ENCODE measurements around the gene MTA2. TPM values are rescaled to one million over a fixed set of nuclear protein-coding genes. Genes with fewer than 3 reads are reported as not detected.

Gene MTA2
- total and polyA plus RNA-seq, 2 of the 8 experiments (the other 6 are each of a cell fraction or from before 2014, with no cell fraction given): 25.7 to 114 TPM

DNA sequence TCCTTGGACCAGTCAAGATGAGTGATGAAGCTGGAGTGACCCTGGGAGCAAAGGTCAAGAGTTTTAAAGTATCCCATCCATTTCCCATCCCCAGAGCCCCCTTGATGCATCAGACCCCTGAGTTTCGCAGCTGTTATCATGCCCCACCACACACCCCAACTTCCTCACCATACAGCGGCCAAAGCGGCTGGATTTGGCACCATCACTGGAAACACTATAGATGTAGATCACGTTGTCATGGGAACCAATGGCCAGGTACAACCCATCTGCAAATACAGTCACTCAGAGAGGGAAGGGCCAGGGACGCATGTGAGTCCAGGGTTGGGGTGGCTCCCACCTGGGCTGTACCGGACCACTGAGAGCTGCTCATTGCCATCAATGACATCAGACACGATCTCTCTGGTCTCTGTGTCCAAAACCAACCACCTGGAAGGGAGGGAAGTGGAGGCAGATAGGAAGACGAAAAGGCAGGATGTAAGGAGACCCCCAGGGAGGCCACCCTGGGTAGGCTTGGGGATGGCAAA, 2.2 kb upstream of the MTA2 start:
- no peak for TF ChIP-seq BACH1 (IDR thresholded peaks at IDR 0.05; ENCODE audit: low read length)
- Histone ChIP-seq H3K23me2 (ENCODE audit: low read depth, low read length) (peaks cover 17% of the 10 kb centered on the region; the same call in 1 of the 2 replicates), H2AFZ (ENCODE audit: low read length) (no peak overlapping the region), H3K79me2 (ENCODE audit: control insufficient read depth in 1 of 2, insufficient read depth in 2 of 2, low read length in 2 of 2) (peaks cover 0 to 17% of the 10 kb centered on the region in 2 experiments; a peak in 2 of 4 replicates), H3K14ac (ENCODE audit: insufficient read length) (no peak overlapping the region), H3K4me1 (replicated peaks in 1 of 4; ENCODE audit: control insufficient read depth in 3 of 4, insufficient read depth in 4 of 4, low read length in 3 of 4) (peaks cover 10 to 35% (median 17%) of the 10 kb centered on the region in 4 experiments), H3K4me3 (ENCODE audit: extremely low read depth in 1 of 4, insufficient read depth in 2 of 4, low read depth in 3 of 4, low read length in 4 of 4) (no peak overlapping the region), H2BK5ac (ENCODE audit: low read depth, low read length) (no peak overlapping the region), H3K27ac (ENCODE audit: low read depth, low read length) (no peak overlapping the region), H3K4ac (replicated peaks; ENCODE audit: insufficient read length, low read depth, low read length) (no peak overlapping the region), H3K18ac (ENCODE audit: extremely low read depth, low read length) (no peak overlapping the region), H3K79me1 (ENCODE audit: low read depth, low read length) (no peaks in the 10 kb centered on the region; the same call in 1 of the 2 replicates), H3K9ac (replicated peaks in 1 of 4; ENCODE audit: extremely low read depth in 1 of 4, low read depth in 3 of 4, low read length in 3 of 4) (no peak overlapping the region; a peak in 1 of 7 replicates), H2BK120ac (replicated peaks; ENCODE audit: low read depth, low read length) (no peak overlapping the region), H3K27me3 (replicated peaks in 1 of 4; ENCODE audit: control insufficient read depth in 3 of 4, extremely low read depth in 1 of 4, insufficient read depth in 3 of 4, low read length in 3 of 4) (peaks cover 0 to 13% (median 11%) of the 10 kb centered on the region in 4 experiments; a peak in 6 of 7 replicates), H4K91ac (replicated peaks; ENCODE audit: insufficient read length, low read length) (no peak overlapping the region), H2BK20ac (ENCODE audit: low read length) (no peak overlapping the region), H3K4me2 (ENCODE audit: insufficient read depth in 1 of 2, low read depth in 2 of 2, low read length in 2 of 2) (peak overlapping the region in 1 of 2 experiments; percentile 72; a peak in 1 of 4 replicates), H3K36me3 (ENCODE audit: control insufficient read depth in 2 of 4, insufficient read depth in 4 of 4, low read length in 3 of 4) (no peaks in the 10 kb centered on the region; a peak in 3 of 8 replicates), H2BK12ac (ENCODE audit: low read depth, low read length) (no peak overlapping the region), H3K23ac (ENCODE audit: insufficient read length) (no peak overlapping the region), H3K56ac (replicated peaks; ENCODE audit: insufficient read length, low read depth, low read length) (no peak overlapping the region), H2AK5ac (ENCODE audit: low read depth, low read length) (no peak overlapping the region), H3K9me3 (ENCODE audit: insufficient read depth in 2 of 2, low read depth in 1 of 2, low read length in 1 of 2) (no peaks in the 10 kb centered on the region), H4K5ac (ENCODE audit: insufficient read length, low read depth, low read length) (no peak overlapping the region), H4K8ac (ENCODE audit: extremely low read depth, insufficient read depth, low read length) (no peak overlapping the region), H2BK15ac (ENCODE audit: low read length) (no peak overlapping the region), H4K20me1 (replicated peaks in 1 of 2; ENCODE audit: control insufficient read depth in 1 of 2, insufficient read depth in 2 of 2, low read length in 2 of 2) (peaks cover 0 to 6% of the 10 kb centered on the region in 2 experiments)
- POLR2A ChIA-PET (ENCODE audit: partially characterized antibody): interaction anchor here (1.0 to 15.8 kb wide), 8 partner anchors 8 to 237 kb away, joined by 3 to 235 read pairs (median 18); partner anchors contain the start of genes B3GAT3, C11orf98, CSKMT and EEF1G
- CTCF ChIA-PET (ENCODE audit: partially characterized antibody): interaction anchor here (0.6 to 10.2 kb wide), 6 partner anchors 8 to 43 kb away, joined by 3 to 97 read pairs (median 5); partner anchors contain the start of genes EML3, ROM1 and TUT1
- WGBS, 2 experiments (ENCODE audit: extremely low coverage in 1 of 2, insufficient coverage in 1 of 2, insufficient read length in 1 of 2, insufficient replicate concordance in 2 of 2, low coverage in 1 of 2, low lambda C conversion rate in 2 of 2, missing lambda C conversion rate in 1 of 2): 91% methylated on average over 8 of the region's 8 CpGs; no CpG with 5 or more reads in 1 of the 2 experiments
- DNase-seq (ENCODE audit: low read depth in 1 of 2, low spot score in 2 of 2): no peak
- FAIRE-seq: no peak

Data from H1 (cell line).